GM18907 (cell line): Measurements from ENCODE around the gene FAM151B.
A peak's percentile ranks its signal among the peaks of the same experiment; 100 is the strongest.
"Not testable (repeated sequence)": the region's sequence is repeated elsewhere in the genome, so short reads cannot be mapped to it uniquely, and the experiment has no call there.

Experiments used
- ATAC-seq: cut with Tn5 transposase; IDR thresholded peaks from one replicate; pipeline ENCODE4 v1.9.1; 2021; ENCODE audit warnings: mild to moderate bottlenecking, moderate library complexity; ENCODE audit not compliant: unreplicated experiment

FAM151B gene

DNA sequence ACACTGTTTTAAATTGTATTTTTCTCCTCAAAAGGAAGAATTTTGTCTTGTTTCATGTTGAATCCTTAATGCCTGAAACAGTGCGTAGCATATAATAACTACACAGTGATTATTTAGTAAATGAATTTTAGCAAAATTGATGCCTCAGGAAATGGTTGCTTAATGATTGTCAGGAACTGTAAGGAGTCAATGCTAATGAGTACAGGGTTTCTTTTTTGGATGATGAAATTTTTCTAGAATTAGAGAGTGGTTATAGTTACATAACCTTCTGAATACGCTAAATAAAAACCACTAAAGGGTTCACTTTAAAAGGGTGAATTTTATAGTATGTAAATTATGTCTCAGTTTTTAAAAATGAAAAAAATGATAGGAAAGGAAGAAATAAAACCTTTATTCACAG is 14.9 kb downstream of the FAM151B start:
- ATAC-seq, result no peak

DNA sequence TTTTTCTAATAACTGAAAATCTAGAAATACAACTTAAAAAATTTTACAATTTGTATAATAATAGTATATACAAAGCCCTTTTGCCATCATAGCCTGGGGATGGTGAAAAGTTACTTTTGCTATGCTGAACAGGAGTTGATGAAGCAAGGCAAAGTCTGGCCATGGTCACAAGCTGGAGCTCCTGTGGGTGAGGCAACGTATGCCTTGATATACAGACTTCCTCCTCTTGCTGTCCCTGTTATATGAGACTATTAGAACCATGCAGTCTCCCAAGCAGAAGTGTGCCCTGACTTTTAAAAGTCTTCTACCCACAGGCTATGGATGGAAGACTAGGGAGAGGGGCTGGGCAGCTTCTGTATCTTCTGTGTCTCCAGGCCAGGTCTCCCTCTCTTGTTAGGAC is 15.7 kb downstream of the FAM151B start:
- ATAC-seq, result no peak

DNA sequence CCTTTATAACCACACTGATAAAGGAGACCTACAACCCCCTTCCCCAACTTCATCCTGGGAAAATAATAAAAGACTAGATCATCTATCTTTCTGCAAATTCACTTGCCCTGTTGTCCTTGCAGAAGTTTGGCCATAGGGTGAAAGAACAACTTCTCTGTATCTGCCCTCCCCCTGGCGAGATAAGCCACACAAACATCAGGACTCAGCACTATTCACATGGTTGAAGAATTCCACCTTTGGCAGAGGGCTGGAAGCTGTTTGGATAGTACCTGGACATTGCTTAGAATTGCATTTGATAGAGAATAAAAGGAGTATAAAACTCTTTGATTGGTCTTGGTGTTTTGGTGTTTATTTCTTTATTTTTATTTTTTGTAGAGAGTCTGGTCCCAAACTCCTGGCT is 16.9 kb downstream of the FAM151B start:
- ATAC-seq, result no peak

DNA sequence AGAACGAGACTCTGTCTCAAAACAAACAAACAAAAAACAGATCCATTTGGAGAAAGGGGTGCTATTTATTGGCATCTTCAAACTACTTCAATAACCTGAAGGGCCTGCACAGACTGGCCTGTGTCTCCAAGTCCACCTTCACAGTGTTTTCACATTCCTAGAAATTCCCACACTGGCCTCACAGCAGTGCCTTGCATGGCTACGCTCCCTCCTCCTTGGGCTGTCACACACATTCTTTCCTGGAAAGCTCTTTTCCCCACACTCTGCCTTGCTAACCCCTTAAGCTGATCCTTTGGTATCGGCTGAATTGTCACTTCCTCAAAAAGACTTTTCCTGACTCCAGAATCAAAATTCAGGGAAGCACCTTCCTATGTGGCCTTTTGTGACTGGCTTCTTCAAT is 19.8 kb downstream of the FAM151B start:
- ATAC-seq, result no peak

DNA sequence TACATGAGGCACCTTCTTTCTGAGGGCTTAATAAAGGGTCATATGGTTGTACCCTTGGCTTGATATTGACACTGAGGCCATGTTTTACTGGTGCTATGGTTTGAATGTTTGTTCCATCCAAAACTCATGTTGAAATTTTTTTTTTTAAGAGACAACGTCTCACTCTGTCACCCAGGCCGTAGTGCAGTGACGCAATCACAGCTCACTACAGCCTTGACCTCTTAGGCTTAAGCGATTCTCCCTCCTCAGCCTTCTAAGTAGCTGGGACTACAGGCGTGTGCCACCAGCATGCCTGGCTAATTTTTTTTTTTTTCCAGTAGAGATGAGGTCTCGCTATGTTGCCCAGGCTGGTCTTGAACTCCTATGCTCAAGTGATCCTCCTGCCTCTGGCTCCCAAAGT is 20.9 kb downstream of the FAM151B start:
- no peak for ATAC-seq

DNA sequence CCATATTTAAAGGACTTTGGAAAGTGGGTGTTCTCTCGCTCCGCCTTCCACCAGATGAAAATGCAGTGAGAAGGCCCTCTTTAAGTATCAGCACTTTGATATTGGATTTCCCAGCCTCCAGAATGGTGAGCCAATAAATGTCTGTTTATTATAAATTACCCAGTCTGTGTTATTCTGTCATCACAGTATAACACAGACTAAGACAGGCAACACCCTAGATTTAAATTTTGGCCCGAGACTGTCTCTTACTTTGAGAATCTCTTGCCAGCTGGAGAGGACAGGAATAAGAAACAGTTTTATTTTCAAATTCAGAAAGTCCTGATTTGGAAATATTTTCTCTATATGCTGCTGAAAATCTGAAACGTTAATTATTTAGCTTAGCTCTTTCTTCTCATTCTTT is 21.5 kb downstream of the FAM151B start:
- no peak for ATAC-seq

DNA sequence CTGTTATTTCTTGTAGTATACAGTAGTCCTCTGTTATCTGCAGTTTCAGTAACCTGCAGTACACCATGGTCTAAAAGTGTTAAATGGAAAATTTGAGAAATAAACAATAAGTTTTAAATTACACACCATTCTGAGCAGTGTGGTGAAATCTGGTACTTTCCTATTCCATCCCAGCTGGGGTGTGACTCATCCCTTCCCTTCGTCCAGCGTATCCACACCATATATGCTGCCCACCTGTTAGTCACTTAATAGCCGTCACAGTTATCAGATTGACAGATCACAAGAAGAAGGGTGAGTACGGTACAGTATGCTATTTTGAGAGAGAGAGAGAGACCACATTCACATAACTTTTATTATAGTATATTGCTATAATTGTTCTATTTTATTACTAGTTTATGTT is 28.9 kb downstream of the FAM151B start:
- peak; percentile 54 for ATAC-seq

DNA sequence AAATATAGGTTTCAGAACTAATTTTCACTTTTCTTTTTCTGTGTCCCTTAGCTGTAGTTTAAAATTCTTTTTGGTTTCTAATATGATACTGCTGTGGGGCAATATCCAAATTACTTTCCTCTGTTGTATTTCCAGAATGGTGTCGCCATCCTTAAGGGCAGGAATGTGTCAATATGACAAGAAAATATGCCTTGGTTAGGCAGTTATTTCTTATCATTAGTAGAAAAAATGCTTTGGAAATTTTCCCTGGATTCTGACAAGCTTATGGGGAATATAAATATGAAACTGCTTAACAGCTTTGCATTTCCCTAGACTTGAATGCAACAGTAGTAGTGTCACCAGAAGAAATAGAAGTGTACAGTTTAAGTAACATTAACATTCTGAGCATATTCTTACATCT is 52.8 kb downstream of the FAM151B start:
- no peak for ATAC-seq

DNA sequence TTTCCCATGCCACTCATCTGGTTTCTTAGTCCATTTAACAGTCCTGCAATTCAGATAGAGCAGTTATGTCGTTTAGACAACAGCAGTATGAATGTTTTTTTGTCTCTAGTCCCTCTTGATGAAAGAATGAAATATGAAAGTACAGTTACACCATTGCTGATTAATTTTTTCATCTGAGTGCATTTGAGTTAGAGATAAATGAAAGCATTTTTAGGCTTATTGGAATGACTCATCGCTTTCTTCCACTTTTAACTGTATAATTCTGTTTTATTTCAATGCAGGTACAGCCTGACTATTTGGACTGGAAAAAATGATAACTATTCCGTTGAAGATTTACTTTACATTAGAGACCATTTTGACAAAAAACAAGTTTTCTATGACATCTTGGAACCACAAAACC is 53.5 kb downstream of the FAM151B start:
- ATAC-seq, result no peak

DNA sequence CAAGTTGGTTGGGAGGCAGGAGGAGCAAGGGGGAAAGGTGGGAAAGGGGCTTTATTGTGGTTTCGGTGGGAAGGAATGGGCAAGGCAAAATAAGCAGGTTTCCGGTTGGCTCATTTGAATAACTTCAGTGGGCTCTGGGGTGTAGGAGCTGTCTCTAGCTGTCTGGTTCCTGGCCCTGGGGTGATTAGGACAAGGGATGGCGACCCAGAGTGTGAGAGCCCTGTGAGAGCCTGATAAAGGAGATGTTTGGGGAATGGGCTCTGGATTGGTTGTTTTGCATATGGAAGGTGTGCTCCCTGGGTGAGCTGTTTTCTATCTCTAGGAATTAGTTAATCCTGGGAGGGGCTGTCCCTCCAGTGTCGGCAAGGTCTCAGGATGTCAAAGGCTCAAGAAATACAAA is 66.7 kb downstream of the FAM151B start:
- no peak for ATAC-seq

DNA sequence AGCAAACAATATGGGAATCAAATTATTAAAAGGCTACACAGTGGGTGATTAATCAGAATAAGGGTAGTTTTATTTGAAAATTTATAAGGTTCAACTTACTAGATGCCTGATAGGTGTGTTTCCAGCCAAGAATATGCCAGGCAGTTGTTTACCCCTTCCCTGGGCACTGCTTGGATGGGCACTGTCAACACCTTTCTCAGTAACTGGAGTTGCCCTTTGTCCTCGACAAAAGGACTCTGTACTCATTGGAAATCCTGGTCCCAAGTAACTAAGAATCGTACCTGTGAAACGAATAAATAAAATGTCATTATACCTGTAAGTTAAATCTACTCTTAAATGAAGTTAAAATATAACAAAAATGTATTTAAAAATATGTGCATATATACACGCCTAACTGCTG is 67.2 kb downstream of the FAM151B start:
- ATAC-seq, result no peak

DNA sequence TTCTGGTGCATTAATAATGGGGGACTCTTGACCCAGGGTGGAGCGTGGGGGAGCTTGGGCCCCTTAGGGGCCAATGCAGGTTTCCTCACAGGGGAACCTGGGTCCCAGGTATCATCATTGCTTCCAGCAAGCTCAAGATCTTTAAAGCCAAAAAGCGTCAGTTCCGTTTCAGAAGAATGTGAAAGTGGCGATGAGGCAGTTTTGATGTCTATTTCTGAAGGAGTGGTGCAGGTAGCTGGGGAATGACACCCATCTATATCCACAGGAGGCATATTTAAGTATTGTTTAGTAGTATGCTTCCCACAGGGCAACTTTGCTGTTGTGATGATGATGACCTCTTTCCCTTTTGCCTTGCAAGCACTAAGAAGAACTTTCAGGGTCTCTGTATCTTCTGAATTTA is 71.3 kb downstream of the FAM151B start:
- ATAC-seq, result no peak

DNA sequence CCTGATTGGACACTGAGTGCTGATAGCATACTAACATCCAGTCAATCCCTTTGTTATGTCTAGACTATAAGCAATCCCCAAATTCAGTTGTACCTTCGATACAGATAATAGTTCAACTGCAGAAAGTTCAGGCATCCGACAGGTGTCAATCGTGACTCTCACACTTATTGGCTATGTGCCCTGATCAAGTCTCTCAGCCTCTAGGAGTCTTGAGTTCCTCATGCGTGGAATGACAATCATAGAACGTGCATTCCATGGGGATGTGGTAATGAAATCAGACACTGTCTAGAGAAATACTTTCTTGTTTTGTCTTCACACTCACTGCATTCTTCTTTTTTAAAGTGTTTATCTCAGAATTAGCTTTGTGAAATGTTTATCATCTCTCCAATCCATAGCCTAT is 77.4 kb downstream of the FAM151B start:
- ATAC-seq, result no peak

DNA sequence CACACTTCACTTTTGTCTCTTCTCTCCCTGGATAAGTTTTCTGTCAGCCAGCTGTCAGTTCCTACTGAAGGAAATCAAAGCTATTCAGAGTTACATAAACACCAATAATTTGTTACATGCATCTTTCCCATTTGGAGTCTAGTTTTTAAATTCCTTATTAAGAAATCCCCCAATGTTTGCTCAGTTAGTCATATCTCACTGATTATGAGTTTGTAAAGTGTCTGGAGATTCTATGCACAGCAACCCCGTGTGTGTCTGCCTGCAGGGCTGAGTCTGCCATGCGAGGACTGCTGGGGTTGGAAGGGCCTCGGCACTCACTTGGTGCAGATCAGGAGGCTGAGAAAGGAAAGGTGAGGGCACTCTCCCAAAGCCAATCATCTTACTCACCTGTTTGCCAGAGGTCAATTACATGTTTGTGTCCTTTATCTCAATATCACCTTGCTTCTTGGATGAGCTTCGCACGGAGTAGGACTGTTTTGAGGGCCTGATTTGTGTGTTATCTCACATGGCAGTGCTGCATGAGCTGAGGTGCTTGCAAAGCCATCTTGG is 78.9 kb downstream of the FAM151B start:
- ATAC-seq, result no peak

DNA sequence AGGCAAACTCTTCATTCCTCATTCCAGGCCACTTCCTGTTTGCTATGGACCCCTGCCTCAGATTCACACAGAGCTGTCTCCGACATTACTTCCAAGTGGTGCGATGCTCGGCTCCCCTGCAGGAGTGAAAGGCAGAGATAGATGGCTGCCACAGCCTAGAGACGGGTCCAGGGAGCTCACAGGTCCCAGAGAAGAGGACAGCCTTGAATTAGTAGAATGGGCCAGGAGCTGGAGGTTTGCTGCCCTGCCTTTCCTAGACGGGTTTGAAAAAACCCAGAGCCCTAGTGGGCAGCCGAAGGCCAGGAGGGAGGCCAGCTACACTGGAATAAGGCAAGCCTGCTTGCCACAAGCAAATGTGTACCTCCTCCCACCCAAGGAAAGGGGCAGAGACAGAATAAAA is 80.4 kb downstream of the FAM151B start:
- ATAC-seq, result no peak

DNA sequence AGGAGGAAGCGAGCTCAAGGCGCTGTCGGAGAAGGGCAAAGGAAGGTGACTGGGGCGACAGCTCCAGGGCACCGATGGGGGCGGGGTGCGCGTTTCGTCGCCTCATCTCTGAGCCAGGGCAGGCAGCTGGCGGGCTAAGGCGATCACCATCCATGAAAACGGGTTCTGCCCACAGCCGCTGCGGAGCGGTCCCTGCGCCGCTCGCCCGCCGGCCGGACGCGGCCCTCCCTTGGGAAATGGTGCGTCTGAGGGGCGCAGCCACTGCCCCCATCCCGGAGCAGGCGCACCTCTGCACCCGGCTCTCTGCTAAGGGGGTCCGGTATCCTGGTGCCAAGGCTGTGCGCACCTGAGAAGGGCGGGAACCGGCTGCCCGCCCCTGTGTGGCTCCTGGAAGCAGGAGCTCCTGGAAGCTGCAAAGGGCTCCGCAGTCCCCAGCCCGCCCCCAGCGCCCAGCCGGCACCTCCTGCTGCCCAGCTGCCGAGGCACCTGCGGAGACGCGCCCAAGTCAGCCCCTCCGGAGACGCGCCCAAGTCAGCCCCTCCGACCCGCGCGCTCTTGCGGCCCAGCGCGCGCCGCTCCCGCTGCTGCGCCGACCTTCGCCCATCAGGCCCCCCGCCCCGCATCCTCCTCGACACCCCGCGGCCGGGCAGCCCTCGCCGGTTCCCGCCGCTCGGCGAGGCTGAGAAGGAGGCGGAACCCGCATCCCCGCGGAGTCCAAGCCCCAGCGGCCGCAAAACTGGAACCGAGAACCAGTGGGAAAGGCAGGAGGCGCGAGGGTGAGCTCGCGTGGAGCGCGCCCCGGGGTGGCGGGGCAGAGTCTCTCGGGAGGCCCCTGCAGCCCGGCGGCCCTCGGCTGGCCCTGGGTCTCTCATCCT is 81.4 kb downstream of the FAM151B start:
- no peak for ATAC-seq

DNA sequence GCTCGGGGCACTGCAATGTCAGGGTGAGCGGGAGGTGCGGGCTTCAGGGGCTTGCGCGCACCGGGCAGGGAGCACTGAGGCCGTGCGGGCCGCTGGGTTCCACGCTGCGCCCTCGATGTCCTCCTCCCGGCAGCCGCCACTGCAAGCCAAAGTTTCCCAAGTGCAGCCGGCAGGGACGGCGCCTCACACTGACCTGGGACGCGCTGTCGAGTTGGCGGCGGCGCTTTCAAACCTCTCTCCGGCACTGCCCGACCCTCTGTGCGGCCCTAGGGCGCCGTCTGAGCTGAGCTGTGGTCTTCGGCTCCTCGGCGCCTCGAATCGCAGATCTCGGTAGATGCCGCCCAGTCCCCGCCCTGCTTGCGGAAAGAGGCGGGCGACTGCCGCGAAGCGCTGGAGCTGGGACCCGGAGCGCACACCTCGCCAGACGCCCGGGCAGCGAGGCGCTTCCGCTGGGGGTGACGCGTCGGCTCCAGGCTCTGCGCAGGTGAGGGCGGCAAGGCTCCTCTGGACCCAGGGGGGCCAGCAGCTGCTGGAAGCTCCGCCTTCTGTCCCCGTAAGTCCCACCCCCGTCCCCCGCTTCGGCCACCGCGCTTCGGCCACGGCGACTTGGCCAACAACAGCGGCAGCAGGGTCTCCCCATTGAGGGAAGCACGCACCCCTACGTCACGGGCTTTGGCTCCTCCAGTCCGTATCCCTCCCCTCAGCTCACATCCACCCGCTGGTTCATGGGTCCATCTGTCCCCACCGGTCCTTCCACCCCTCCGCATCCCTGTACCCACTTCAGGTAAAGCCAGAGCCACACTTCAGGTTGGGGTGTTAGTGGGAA is 82.3 kb downstream of the FAM151B start, which contains the start of gene ANKRD34B:
TSS of gene ANKRD34B (minus strand) at position 320 of the 826 bp plus-strand sequence. CDS start 10,261 bp downstream, outside the sequence.
- ATAC-seq, result no peak

DNA sequence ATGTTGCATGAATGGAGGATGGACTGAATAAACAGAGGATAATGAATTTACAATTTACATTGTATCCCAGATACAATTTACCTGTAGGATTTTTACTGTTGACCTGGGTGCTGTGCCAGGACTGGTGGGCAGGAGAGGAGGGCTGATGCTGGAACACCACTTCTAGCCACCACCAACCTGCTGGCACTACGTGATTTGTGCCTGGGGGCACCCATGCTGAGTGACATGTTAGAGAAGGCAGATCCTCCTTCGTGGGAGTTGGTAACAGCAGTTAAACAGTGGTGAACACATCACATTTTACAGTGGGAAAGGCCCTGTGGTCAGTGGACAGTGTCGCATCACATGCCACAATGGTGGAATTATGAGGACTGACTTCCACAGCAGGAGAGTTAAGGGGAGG is 85.2 kb downstream of the FAM151B start:
- no peak for ATAC-seq

DNA sequence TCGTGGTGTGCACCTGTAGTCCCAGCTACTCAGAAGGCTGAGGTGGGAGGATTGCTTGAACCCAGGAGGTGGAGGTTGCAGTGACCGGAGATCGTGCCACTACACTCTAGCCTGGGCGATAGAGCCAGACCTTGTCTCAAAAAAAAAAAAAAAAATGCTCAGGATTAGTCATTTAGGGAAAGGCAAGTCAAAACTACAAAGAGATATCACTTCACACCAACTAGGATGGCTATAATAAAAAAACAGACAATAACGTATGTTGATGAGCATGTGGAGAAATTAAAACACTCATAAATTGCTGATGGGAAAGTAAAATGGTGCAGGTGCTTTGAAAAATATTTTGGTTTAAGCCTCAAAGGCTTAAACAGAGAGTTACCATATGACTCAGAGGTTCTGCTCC is 88.5 kb downstream of the FAM151B start:
- no peak for ATAC-seq

DNA sequence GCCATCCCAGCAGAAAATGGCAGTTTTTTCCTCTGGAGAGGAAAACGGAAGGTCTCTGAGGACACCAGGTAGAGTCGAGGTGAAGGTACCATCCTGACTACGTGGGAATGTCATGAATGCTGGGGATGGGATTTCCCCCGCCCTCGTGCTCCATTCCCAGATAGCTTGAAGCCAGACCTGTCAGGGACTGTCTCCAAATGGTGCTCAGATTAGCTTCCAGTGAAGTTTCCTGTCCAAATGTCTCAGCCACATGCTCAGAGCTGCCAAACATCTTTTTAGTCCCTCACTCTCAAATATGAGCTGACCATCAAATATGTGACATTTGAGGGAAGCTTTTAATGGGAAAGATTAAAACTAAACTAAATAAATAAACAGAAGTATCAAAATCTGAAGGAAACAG is 89.8 kb downstream of the FAM151B start:
- no peak for ATAC-seq

DNA sequence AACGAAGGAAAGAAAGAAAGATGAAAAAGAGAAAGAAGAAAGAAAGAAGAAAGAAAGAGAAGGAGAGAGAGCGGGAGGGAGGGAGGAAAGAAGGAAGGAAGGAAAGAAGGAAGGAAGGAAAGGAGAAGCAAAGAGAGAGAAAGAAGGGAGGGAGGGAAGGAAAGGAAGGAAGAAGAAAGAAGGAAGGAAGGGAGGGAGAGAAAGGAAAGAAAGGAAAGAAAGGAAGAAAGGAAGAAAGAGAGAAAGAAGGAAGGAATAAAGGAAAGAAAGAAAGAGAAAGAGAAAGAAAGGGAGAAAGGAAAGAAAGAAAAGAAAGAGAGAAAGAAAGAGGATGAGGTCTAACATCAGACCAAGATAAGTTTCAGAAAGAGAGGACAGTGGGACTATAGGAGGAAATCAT is 91.2 kb downstream of the FAM151B start:
- ATAC-seq, result no peak

DNA sequence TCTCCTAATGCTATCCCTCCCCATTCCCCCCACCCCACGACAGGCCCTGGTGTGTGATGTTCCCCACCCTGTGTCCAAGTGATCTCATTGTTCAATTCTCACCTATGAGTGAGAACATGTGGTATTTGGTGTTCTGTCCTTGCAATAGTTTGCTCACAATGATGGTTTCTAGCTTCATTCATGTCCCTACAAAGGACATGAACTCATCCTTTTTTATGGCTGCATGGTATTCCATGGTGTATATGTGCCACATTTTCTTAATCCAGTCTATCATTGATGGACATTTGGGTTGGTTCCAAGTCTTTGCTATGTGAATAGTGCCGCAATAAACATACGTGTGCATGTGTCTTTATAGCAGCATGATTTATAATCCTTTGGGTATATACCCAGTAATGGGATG is 92.4 kb downstream of the FAM151B start:
- not testable (repeated sequence) for ATAC-seq
